Amniotic epithelial cell (primary cell): ENCODE data around the gene NEDD4L.
"Not testable (repeated sequence)": the region's sequence is repeated elsewhere in the genome, so short reads cannot be mapped to it uniquely, and the experiment has no call there.

Source experiments
- DNase-seq: peaks from one replicate; pipeline ENCODE4 v3.0.0-alpha.2; 2010; ENCODE audit warnings: low read depth

Gene NEDD4L

DNA sequence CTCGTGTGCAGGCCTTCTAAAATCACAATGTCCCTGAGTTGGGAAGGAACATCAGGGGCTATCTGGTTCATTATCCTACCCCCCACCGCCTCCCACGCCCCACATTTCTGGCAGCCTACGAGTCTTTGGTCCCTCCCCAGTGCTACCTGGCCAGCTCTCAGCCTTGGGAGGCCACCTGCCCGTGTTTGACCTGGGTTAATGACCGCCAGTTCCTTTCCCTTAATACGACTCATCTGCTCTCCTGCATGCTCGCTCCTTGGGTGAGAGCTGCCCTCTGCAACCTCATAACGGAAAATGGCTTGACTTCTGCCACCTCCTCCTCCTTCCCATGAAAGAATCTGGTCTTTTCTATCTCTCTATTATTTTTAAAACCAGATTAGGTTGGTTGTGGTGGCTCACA lies 112.5 kb downstream of the NEDD4L start:
- DNase-seq = no peak

DNA sequence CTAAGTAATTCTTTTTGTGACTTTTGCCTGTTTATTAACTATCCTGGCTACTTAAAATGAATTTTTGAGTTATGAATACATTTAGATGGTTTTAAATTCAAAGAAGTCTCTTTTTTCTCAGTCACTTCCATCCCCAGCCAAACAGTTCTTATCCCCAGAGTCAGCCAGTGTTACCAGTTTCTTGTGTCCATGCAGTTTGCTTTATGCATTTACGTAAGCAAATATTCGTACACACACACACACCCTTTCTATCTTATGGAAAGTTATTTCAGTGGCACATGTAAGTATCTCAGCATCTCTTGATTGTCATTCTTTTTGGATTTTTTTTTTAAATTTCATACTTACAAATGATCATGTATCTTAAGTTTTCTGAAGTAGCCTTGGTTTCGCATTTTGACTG lies 113.2 kb downstream of the NEDD4L start:
- DNase-seq = no peak

DNA sequence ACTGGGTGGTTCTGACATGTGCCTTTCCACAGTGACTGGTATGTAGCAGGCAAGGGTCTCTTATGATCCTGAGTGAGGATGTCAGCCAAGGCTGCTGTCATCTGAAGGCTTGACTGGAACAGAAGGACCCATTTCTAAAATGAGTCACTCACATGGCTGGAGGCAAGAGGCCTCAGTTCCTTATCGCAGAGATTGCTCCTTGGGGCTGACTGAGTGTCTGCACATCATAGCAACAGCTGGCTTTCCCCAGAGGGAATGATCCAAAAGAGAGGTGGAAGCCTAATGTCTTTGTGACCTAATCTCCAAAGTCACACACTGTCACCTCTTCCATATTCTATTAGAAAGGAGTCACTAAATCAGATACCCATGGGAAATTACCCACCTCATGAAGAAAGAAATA lies 114.0 kb downstream of the NEDD4L start:
- no peak for DNase-seq

GRCh38 chr18:58158459-58158858 lies 114.4 kb downstream of the NEDD4L start:
- no peak for DNase-seq

GRCh38 chr18:58161659-58162058 lies 117.6 kb downstream of the NEDD4L start:
- DNase-seq = peak; percentile 49

DNA sequence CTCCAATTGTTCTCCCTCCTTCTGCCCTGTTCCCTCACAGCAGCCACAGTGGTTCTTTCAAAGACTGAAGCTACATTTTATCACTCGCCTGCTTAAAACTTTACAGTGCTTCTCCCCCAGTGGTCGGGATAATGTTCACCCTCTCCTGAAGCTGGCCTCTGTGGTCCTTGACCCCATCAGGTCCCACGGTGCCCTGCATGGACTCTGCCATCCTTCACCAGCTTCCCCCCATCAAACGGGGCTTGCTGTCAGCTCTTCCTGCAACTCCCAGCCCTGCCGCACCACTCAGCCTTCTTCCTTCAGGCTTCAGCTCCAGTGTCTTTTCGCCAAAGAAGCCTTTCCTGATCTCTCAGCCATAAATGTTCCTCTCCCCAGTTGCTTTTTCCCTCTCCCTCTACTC lies 118.1 kb downstream of the NEDD4L start:
- DNase-seq = no peak

GRCh38 chr18:58163004-58163590 lies 119.1 kb downstream of the NEDD4L start:
- no peak for DNase-seq

DNA sequence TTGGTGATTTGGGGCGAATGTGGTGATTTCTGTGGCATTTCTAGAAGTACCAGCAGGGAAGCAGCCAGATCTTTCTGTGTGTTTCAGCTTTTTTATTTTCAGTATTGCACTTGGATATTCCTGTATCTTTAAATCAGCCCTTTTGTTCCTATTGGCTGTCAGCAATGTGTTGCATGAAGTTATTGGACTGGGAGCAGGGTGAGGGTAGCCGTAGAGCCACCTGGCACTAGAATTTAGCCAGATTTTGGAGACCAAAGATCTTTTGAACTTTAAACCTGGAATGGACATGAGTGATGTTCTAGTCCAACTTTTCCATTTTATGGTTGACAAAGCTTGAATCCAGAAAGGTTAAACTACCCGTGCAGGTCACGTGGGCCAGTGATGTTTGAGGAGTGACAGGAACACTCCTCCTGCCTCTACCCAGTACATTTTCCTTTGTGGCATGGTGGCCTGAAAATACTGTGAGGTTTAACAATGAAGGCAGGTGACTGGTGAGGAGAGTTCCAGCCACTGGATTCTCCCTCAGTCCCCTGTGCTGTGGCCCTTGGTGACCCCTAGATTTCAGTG lies 122.3 kb downstream of the NEDD4L start:
- no peak for DNase-seq

DNA sequence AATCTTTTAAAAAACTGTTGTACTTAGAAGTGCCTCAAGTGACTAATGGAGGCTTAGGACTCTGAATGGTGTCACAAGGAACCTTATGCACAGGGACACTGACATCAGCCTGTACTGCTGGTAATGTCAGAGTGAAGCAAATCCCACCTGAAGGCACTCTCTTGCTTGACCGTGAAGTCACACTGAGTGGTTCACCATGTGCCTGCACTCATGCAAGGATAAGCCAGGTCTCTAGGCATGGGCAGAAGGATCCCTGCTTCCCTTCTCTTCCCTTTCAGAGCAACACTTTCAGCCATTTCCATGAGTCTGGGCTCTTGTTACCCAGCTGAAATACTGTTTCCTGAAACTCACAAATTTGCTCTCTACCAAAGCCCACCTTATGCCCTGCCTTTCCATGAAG lies 123.0 kb downstream of the NEDD4L start:
- no peak for DNase-seq

GRCh38 chr18:58168221-58168620 lies 124.2 kb downstream of the NEDD4L start:
- no peak for DNase-seq

DNA sequence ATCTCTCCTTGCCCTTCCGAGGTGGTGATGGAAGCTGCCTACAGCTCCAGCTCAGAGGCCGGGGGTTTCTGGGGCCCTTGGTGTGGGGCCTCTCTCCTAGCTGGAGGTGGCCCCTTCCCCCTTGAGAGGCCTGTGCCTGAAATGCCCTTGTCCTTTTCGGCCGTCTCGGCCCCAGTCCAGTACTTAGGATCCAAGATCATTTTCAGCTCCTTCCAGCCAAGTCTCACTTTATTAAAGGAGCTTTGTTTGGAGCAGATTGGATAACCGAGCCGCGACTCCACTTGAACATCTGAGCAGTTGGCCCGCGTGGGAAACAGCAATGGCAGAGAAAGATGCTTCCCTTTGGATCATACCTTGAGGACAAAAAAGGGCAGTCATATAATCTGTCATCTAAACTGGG lies 125.0 kb downstream of the NEDD4L start:
- no peak for DNase-seq

- DNase-seq = no peak
Measured at GRCh38 chr18:58169472-58169871, 125.4 kb downstream of the NEDD4L start.

DNA sequence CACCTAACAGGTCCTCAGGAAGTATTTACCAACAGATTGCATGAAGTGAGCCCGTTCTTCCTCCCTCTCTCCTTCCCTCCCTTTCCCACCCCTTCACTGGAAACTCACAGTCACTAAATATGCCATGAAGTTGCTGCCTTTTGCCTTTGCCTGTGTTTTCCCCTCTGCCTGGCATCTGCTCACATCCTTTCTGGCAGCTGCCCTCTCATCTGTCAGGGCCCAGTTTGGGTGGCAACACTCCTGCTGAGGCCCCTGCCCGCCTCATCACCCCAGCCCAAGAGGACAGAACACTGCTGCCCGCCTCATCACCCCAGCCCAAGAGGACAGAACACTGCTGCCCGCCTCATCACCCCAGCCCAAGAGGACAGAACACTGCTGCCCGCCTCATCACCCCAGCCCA lies 126.0 kb downstream of the NEDD4L start:
- not testable (repeated sequence) for DNase-seq

DNA sequence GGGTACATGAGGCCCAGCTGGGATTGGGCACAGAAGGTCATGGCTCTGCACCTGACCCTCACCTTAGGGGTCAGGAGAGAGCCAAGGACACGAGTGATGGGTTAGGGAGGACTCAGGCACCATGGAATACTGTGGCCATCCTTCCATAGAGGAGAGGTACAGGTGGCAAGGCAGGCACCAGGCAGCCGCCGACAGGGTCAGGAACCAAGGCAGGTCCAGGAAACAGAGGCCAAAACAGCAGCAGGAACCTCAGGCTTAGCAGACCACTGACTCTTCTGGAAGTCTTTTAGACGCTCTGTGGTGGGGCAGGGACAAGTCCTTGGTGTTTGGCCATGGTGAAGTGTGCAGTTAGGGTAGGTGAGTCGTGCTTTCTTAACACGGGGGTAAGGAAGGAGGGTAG lies 128.0 kb downstream of the NEDD4L start:
- no peak for DNase-seq

- no peak for DNase-seq
Measured at GRCh38 chr18:58174285-58174684, 130.3 kb downstream of the NEDD4L start.

DNA sequence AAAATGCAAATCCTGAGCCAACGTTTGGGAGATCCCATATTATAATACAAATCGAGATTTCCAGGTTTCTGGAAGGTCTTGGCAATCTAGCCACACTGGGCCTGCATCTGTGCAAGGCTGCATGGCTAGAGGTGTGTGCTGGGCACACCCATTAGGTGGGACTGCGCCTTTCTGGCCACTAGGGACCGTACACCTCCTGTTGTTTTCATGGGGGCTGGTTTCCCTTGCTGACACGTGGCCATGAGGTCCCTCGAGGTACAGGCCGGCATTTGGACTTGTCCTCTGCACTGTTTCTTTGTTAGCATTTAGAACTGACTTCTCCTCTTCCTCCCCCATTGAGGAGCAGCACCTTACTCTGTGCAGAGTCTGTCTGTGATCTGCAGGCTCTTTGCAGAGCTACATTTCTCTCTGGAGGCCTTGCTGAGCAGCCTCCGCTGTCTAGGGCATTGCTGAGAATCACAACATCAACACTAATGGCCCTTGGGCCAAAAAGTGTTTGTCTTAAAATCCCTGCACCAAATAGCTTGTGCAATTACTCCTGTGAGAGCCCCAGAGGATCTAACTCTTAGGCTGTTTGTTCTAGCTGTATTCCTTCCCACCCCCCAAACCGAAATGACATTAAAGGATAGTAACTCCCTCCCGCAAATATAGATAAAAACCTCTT lies 131.2 kb downstream of the NEDD4L start:
- no peak for DNase-seq

DNA sequence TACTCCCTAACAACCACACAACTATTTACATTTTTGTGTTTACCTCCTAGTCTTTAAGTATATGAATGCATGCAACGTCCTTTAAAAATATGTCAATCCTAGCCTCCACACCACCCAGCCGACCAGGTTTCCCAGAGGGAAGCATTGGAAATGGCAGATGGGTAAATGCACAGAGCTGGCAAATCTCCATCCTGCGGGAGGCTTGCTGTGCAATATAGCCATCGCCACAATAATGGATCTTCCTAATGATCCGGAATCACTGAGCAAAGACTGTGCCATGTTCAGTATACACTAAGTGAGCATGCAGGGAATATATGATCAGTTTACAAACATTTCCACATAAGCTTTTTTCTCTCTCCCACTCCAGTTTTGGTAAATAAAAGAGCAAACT lies 131.8 kb downstream of the NEDD4L start:
- DNase-seq = no peak

GRCh38 chr18:58177004-58177717 lies 133.1 kb downstream of the NEDD4L start:
- DNase-seq = peak; percentile 92

DNA sequence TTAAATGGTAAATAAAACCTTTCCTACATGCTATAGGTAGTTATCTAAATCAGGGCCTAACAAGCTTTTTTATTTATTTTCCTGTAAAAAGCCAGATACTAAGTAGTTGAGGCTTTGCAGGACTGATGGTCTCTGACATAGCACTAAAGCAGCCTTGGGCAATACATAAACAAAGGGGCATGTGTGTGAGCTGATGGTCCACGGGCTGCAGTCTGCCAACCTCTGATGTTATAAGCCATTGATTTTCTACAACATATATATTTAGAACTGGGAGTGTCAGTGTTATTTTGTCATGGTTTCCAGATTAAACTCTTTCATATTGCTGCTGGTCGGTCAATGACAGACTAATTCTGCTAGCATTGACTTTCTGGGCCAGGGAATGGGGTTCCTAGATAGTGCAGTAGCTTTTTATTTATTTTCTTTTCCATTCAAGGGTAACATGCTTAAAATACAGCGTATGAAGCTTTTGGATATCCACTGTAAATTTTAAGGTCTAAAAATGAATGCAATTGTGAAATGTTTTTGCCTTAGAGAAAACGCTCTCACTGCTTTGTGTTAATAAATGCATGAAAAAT lies 134.0 kb downstream of the NEDD4L start:
- peak; percentile 37 for DNase-seq

DNA sequence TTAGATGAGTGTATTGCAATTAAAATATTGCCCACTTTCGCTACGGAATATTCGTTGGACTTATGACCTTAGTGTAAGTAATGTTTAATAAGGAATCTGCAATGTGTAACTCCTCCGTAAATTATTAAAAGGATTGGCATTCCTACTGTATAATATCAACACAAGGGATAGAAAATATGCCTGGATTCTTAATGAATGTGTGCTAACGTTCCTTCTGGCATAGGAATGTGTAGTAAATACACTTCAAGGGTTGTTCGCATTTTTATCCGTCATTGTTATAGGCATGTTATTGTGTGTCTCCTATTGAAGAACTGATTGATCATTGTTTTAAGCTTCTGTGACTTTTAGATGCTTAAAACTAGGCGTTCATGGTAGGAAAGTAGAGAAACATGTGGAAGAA lies 134.5 kb downstream of the NEDD4L start:
- peak; percentile 76 for DNase-seq

- no peak for DNase-seq
Measured at GRCh38 chr18:58180172-58180571, 136.1 kb downstream of the NEDD4L start.

DNA sequence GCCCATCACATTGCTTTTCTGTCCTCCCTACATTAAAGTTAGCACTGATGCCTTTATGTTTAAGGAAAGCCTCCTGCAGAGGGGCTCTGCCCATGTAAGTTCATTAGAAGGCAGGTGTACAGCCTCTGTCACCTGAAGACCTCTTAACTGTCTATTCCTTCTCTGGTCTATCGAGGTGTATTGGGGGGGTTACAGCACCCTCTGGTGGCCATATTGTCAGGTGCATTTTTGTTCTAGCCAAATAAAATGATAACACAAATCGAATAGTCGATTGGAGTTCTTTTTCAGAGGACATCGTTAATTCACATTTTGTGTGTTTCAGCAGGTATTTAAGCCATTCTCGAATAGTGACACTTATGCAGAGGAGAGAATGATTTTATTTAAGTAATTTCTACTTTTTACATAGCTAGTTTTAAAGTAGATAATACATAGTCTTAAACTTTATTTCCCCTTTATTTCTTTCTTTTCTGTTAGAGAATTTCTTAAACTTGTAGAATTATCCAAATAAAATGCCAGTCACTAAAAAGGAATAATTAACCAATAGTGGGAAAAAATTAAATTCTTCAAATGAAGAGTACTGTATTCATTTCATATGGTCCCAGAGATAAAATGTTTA lies 136.8 kb downstream of the NEDD4L start:
- DNase-seq = peak; percentile 26
